ENCODE results near the gene DLX1.

- TF ChIP-seq CTCF (IDR thresholded peaks at IDR 0.05) (no peak), POLR2A (IDR thresholded peaks at IDR 0.05) (no peak)
Measured at GRCh38 chr2:172084395-172084644, 987 bp upstream of the DLX1 start.

Data from testis (tissue), 2 donors.